Measurements from ENCODE around the gene KLHL42. TPM values are rescaled to one million over a fixed set of nuclear protein-coding genes. Genes with fewer than 3 reads are reported as not detected.

The KLHL42 gene
- total RNA-seq, 4 donors from 2014 or later: 14.6 to 24.0 (median 21.5) TPM

GRCh38 chr12:27794818-27795584, 15.0 kb downstream of the KLHL42 start:
- no peak for TF ChIP-seq CTCF (IDR thresholded peaks at IDR 0.05)
- ATAC-seq (ENCODE audit: low FRiP score) (no peak), DNase-seq (ENCODE audit: low spot score) (no peak)

GRCh38 chr12:27796128-27796527, 16.1 kb downstream of the KLHL42 start:
- no peak for TF ChIP-seq CTCF (IDR thresholded peaks at IDR 0.05)
- no peak for DNase-seq (ENCODE audit: low spot score)
- ATAC-seq (ENCODE audit: low FRiP score): no peak

DNA sequence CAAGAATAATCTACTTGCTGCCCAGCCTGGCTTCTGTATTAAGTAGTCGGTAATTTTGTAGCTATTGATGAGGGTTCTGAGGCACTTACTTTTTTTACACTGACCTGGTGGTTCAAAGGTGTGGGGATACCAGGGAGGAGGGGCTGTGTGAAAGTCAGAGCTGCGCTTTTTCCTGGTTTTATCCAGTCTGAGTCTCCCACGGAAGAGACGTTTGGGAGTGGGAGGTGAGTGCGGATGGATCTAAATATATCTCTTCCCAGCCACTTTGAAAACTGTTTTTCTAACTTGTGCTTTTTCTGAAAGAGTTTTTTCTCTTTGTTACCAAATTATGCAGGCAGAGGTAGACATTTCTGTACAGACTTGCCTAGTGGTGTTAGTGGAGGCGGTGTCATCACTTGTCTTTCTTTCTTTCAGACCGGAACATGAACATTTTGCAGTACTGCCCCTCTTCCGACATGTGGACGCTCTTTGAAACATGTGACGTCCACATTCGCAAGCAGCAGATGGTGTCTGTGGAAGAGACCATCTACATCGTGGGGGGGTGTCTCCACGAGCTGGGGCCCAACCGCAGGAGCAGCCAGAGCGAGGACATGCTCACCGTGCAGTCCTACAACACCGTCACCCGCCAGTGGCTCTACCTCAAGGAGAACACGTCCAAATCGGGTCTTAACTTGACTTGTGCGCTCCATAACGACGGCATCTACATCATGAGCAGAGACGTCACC, 17.4 kb downstream of the KLHL42 start:
- no peak for DNase-seq (ENCODE audit: low spot score)
- ATAC-seq (ENCODE audit: low FRiP score): no peak
- no peak for TF ChIP-seq CTCF (IDR thresholded peaks at IDR 0.05)

- DNase-seq (ENCODE audit: low spot score): no peak
- no peak for ATAC-seq (ENCODE audit: low FRiP score)
- no peak for TF ChIP-seq CTCF (IDR thresholded peaks at IDR 0.05)
Measured at GRCh38 chr12:27800819-27801218, 20.8 kb downstream of the KLHL42 start.

DNA sequence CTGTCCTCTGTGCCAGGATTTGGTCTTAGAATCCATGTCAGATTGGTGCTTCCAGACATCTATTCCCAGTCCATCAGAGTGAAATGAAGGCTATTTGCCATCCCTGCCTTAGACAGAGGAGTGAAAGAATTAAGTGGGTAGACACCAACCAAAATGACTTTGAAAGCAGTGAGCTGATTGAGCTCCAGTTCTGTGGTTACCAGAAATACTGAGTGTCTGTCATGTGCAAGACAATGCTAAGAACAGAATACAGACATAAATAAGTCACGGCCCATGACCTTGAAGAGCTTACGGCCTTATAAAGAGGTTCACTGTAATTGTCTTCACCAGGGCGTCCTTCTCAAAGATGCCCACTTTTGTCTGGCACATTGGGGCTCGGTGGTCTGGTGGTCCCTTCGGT, 21.6 kb downstream of the KLHL42 start:
- DNase-seq (ENCODE audit: low spot score) (no peak), ATAC-seq (ENCODE audit: low FRiP score) (no peak)
- TF ChIP-seq CTCF (IDR thresholded peaks at IDR 0.05): no peak

GRCh38 chr12:27802511-27802910, 22.5 kb downstream of the KLHL42 start:
- TF ChIP-seq CTCF (IDR thresholded peaks at IDR 0.05): no peak
- DNase-seq (ENCODE audit: low spot score) (no peak), ATAC-seq (ENCODE audit: low FRiP score) (no peak)

GRCh38 chr12:27802936-27803335, 22.9 kb downstream of the KLHL42 start:
- DNase-seq (ENCODE audit: low spot score): no peak

More at GRCh38 chr12:27802936-27803335, 22.9 kb downstream of the KLHL42 start:
- no peak for TF ChIP-seq CTCF (IDR thresholded peaks at IDR 0.05)
- no peak for ATAC-seq (ENCODE audit: low FRiP score)

Measured in omental fat pad (tissue), 4 donors.